ENCODE results near the gene CLTC. TPM values are rescaled to one million over a fixed set of nuclear protein-coding genes. Genes with fewer than 3 reads are reported as not detected.

CLTC gene
- total and polyA plus RNA-seq, 2 experiments from 2014 or later, result 98.5 to 342 TPM

- no peaks in the 10 kb centered on the region for H3K36me3 ChIP-seq (replicated peaks; ENCODE audit: insufficient read depth, low read depth)
- H2AFZ ChIP-seq, result no peak overlapping the region
- no peak overlapping the region for H3K4me2 ChIP-seq
- H3K27ac ChIP-seq, result peak overlapping the region; percentile 45
- DNase-seq (ENCODE audit: low spot score), result no peak
- peaks cover 100% of the 10 kb centered on the region for H3K79me2 ChIP-seq
- TF ChIP-seq EZH2 (IDR thresholded peaks at IDR 0.05; ENCODE audit: borderline replicate concordance) (no peak), CTCF (IDR thresholded peaks at IDR 0.05; ENCODE audit: poor library complexity) (no peak), EZH2phosphoT487 (IDR thresholded peaks at IDR 0.05; ENCODE audit: low read depth, severe bottlenecking, unreplicated experiment) (no peak)
- H3K9me3 ChIP-seq (ENCODE audit: low read depth), result no peaks in the 10 kb centered on the region
- no peak overlapping the region for H3K4me3 ChIP-seq
- peaks cover 18% of the 10 kb centered on the region for H3K4me1 ChIP-seq (ENCODE audit: insufficient read depth)
- H3K27me3 ChIP-seq, result no peaks in the 10 kb centered on the region
- H4K20me1 ChIP-seq (ENCODE audit: insufficient read depth, poor library complexity, severe bottlenecking), result peaks cover 99% of the 10 kb centered on the region
- WGBS (ENCODE audit: low lambda C conversion rate, missing lambda C conversion rate), result 93% methylated on average over 5 of the region's 5 CpGs
- no peaks in the 10 kb centered on the region for H3K9me2 ChIP-seq (replicated peaks; ENCODE audit: insufficient read depth)
Observed at GRCh38 chr17:59633658-59634359, 14.1 kb downstream of the CLTC start.

- no peak overlapping the region for H2AFZ ChIP-seq
- WGBS (ENCODE audit: low lambda C conversion rate, missing lambda C conversion rate), result 45% methylated on average over 3 of the region's 3 CpGs
- peak overlapping the region; percentile 45 for H3K27ac ChIP-seq
- H3K27me3 ChIP-seq, result no peaks in the 10 kb centered on the region
- peak overlapping the region; percentile 33 for H3K4me2 ChIP-seq
- H3K9me3 ChIP-seq (ENCODE audit: low read depth), result no peaks in the 10 kb centered on the region
- no peaks in the 10 kb centered on the region for H3K36me3 ChIP-seq (replicated peaks; ENCODE audit: insufficient read depth, low read depth)
- no peaks in the 10 kb centered on the region for H3K9me2 ChIP-seq (replicated peaks; ENCODE audit: insufficient read depth)
- peaks cover 18% of the 10 kb centered on the region for H3K4me1 ChIP-seq (ENCODE audit: insufficient read depth)
- H3K4me3 ChIP-seq, result no peak overlapping the region
- H4K20me1 ChIP-seq (ENCODE audit: insufficient read depth, poor library complexity, severe bottlenecking), result peaks cover 99% of the 10 kb centered on the region
- TF ChIP-seq CTCF (IDR thresholded peaks at IDR 0.05; ENCODE audit: poor library complexity), result no peak
- no peak for TF ChIP-seq EZH2phosphoT487 (IDR thresholded peaks at IDR 0.05; ENCODE audit: low read depth, severe bottlenecking, unreplicated experiment)
- TF ChIP-seq EZH2 (IDR thresholded peaks at IDR 0.05; ENCODE audit: borderline replicate concordance), result no peak
- DNase-seq (ENCODE audit: low spot score), result no peak
- peaks cover 100% of the 10 kb centered on the region for H3K79me2 ChIP-seq
Observed at GRCh38 chr17:59634632-59635541, 15.2 kb downstream of the CLTC start.

- H3K4me1 ChIP-seq (ENCODE audit: insufficient read depth), result peaks cover 30% of the 10 kb centered on the region
- no peak overlapping the region for H3K4me3 ChIP-seq
- H3K27ac ChIP-seq, result no peak overlapping the region
- DNase-seq (ENCODE audit: low spot score), result no peak
- 100% methylated on average over 1 of the region's 1 CpG for WGBS (ENCODE audit: low lambda C conversion rate, missing lambda C conversion rate)
- peaks cover 99% of the 10 kb centered on the region for H4K20me1 ChIP-seq (ENCODE audit: insufficient read depth, poor library complexity, severe bottlenecking)
- H3K36me3 ChIP-seq (replicated peaks; ENCODE audit: insufficient read depth, low read depth), result no peaks in the 10 kb centered on the region
- H3K9me3 ChIP-seq (ENCODE audit: low read depth), result no peaks in the 10 kb centered on the region
- no peaks in the 10 kb centered on the region for H3K9me2 ChIP-seq (replicated peaks; ENCODE audit: insufficient read depth)
- no peak for TF ChIP-seq EZH2phosphoT487 (IDR thresholded peaks at IDR 0.05; ENCODE audit: low read depth, severe bottlenecking, unreplicated experiment)
- no peak for TF ChIP-seq CTCF (IDR thresholded peaks at IDR 0.05; ENCODE audit: poor library complexity)
- TF ChIP-seq EZH2 (IDR thresholded peaks at IDR 0.05; ENCODE audit: borderline replicate concordance), result no peak
- no peak overlapping the region for H3K4me2 ChIP-seq
- peaks cover 100% of the 10 kb centered on the region for H3K79me2 ChIP-seq
- no peaks in the 10 kb centered on the region for H3K27me3 ChIP-seq
- H2AFZ ChIP-seq, result no peak overlapping the region
Observed at GRCh38 chr17:59637611-59638310, 18.1 kb downstream of the CLTC start.

Data from hepatocyte (in vitro differentiated cells).